ENCODE data around the gene PTDSS2.
"Not testable (repeated sequence)": the region's sequence is repeated elsewhere in the genome, so short reads cannot be mapped to it uniquely, and the experiment has no call there.

The PTDSS2 gene

GRCh38 chr11:451738-452137 is 1.7 kb downstream of the PTDSS2 start:
- DNase-seq (ENCODE audit: low read depth) = no peak

- no peak for DNase-seq (ENCODE audit: low read depth)
These were observed 2.2 kb downstream of the PTDSS2 start for GRCh38 chr11:452203-452744.

- no peak for DNase-seq (ENCODE audit: low read depth)
These were observed 2.9 kb downstream of the PTDSS2 start for GRCh38 chr11:452916-453527.

- no peak for DNase-seq (ENCODE audit: low read depth)
These were observed 3.5 kb downstream of the PTDSS2 start for GRCh38 chr11:453564-453963.

GRCh38 chr11:454043-454442 is 4.0 kb downstream of the PTDSS2 start:
- no peak for DNase-seq (ENCODE audit: low read depth)

GRCh38 chr11:454801-455565 is 4.9 kb downstream of the PTDSS2 start:
- DNase-seq (ENCODE audit: low read depth) = no peak

- DNase-seq (ENCODE audit: low read depth) = no peak
These were observed 5.6 kb downstream of the PTDSS2 start for GRCh38 chr11:455566-456147.

- DNase-seq (ENCODE audit: low read depth) = no peak
These were observed 6.5 kb downstream of the PTDSS2 start for GRCh38 chr11:456533-456932.

GRCh38 chr11:457111-457760 is 7.2 kb downstream of the PTDSS2 start:
- DNase-seq (ENCODE audit: low read depth) = no peak

- no peak for DNase-seq (ENCODE audit: low read depth)
These were observed 9.6 kb downstream of the PTDSS2 start for GRCh38 chr11:459511-460220.

GRCh38 chr11:460331-461199 is 10.5 kb downstream of the PTDSS2 start:
- DNase-seq (ENCODE audit: low read depth) = no peak

- DNase-seq (ENCODE audit: low read depth) = no peak
These were observed 11.5 kb downstream of the PTDSS2 start for GRCh38 chr11:461626-462025.

- no peak for DNase-seq (ENCODE audit: low read depth)
These were observed 12.2 kb downstream of the PTDSS2 start for GRCh38 chr11:462107-462890.

GRCh38 chr11:464316-464715 is 14.2 kb downstream of the PTDSS2 start:
- no peak for DNase-seq (ENCODE audit: low read depth)

- DNase-seq (ENCODE audit: low read depth) = no peak
These were observed 15.9 kb downstream of the PTDSS2 start for GRCh38 chr11:465896-466530.

GRCh38 chr11:468036-468435 is 18.0 kb downstream of the PTDSS2 start:
- DNase-seq (ENCODE audit: low read depth) = no peak

GRCh38 chr11:468493-468892 is 18.4 kb downstream of the PTDSS2 start:
- no peak for DNase-seq (ENCODE audit: low read depth)

- DNase-seq (ENCODE audit: low read depth) = not testable (repeated sequence)
These were observed 19.1 kb downstream of the PTDSS2 start for GRCh38 chr11:469026-469683.
